ENCODE measurements around the gene GALNT6.

DNA sequence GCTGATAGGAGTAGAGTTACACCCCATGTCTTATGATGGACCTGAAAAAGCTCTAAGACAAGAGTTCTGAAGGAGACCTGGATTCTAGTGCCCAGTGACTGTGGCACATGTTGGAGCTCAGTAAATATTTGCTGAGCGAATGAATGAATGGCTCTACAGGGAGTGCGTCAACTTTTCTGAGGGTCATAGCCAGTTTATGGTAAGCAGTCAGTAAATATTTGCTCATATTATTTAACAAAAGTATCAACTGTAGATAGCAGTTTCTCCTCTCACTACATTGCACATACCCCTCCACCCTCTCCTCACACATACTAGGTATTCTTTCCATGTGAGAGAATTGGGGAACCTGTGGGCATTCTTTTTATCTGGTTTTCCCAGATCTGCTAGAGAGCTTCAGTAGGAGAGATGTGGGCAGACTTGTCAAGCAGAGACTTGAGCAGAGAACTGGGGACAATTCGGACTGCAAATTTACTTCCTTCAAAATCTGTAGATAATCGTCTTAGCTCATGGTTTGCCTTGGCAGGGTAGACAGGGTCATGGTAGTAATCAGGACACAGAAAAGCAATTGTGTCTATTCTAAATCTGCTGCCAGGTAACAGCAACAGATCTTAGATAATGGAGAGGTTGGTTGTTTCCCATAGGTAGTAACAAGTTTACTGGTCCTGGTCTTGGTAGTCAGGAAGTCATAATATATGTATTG lies 39.1 kb upstream of the GALNT6 start:
- TF ChIP-seq CTBP1 (IDR thresholded peaks at IDR 0.05; ENCODE audit: borderline replicate concordance) (no peak), BHLHE40 (IDR thresholded peaks at IDR 0.05; ENCODE audit: borderline replicate concordance) (no peak), FOXK2 (IDR thresholded peaks at IDR 0.05) (no peak), SP1 (IDR thresholded peaks at IDR 0.05) (no peak), FOXA1 (IDR thresholded peaks at IDR 0.05) (no peak), LEF1 (IDR thresholded peaks at IDR 0.05; ENCODE audit: borderline replicate concordance) (no peak), FOXM1 (IDR thresholded peaks at IDR 0.05; ENCODE audit: borderline replicate concordance) (no peak), ELF4 (IDR thresholded peaks at IDR 0.05) (no peak), NFRKB (IDR thresholded peaks at IDR 0.05) (no peak), ZNF384 (IDR thresholded peaks at IDR 0.05) (no peak), SUZ12 (IDR thresholded peaks at IDR 0.05) (no peak), ARNT (IDR thresholded peaks at IDR 0.05) (no peak)
- TF ChIP-seq, protein P1, sequence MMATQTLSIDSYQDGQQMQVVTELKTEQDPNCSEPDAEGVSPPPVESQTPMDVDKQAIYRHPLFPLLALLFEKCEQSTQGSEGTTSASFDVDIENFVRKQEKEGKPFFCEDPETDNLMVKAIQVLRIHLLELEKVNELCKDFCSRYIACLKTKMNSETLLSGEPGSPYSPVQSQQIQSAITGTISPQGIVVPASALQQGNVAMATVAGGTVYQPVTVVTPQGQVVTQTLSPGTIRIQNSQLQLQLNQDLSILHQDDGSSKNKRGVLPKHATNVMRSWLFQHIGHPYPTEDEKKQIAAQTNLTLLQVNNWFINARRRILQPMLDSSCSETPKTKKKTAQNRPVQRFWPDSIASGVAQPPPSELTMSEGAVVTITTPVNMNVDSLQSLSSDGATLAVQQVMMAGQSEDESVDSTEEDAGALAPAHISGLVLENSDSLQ (IDR thresholded peaks at IDR 0.05) = no peak

Measured in HEK293T (cell line).